ENCODE data around the gene SLC16A2. TPM values are rescaled to one million over a fixed set of nuclear protein-coding genes. Genes with fewer than 3 reads are reported as not detected.

The SLC16A2 gene
- total RNA-seq, 1 experiment from 2014 or later: 8.5 TPM

Other genes with a start within 250 kb of the SLC16A2 start
- not detected in 2 replicates for gene ZCCHC13, start 117.3 kb upstream of the SLC16A2 start, total RNA-seq (2014; rRNA removed)
- gene RLIM, start 193.1 kb downstream of the SLC16A2 start, total RNA-seq (2014; rRNA removed): 34.5 and 37.5 TPM in 2 replicates

Measured in PC-3 (cell line).